Endometrial microvascular endothelial cells (primary cell): ENCODE data around the gene PLA2G10. TPM values are rescaled to one million over a fixed set of nuclear protein-coding genes. Genes with fewer than 3 reads are reported as not detected.
"Not testable (repeated sequence)": the region's sequence is repeated elsewhere in the genome, so short reads cannot be mapped to it uniquely, and the experiment has no call there.

ENCODE experiments used
- in situ Hi-C: cut with HindIII; loops from 2 replicates; pipeline ENCODE4 v1.10.0; 2017; ENCODE audit warnings: low sequenced_read_pairs, low pct_unique_long_range_greater_than_20kb; ENCODE audit errors: inconsistent ontology term
- total RNA-seq: library from RNA; depleted of rRNA; stranded (reverse); fragments of >200 nt; gene quantifications from one replicate; pipeline ENCODE4 v1.2.3, GENCODE V29; 2015; ENCODE audit errors: inconsistent ontology term

PLA2G10 gene
- total RNA-seq, 1 donor from 2014 or later = not detected

- in situ Hi-C loops = no loop called here
These were observed 25.4 kb downstream of the PLA2G10 start for GRCh38 chr16:14668556-14669223.

DNA sequence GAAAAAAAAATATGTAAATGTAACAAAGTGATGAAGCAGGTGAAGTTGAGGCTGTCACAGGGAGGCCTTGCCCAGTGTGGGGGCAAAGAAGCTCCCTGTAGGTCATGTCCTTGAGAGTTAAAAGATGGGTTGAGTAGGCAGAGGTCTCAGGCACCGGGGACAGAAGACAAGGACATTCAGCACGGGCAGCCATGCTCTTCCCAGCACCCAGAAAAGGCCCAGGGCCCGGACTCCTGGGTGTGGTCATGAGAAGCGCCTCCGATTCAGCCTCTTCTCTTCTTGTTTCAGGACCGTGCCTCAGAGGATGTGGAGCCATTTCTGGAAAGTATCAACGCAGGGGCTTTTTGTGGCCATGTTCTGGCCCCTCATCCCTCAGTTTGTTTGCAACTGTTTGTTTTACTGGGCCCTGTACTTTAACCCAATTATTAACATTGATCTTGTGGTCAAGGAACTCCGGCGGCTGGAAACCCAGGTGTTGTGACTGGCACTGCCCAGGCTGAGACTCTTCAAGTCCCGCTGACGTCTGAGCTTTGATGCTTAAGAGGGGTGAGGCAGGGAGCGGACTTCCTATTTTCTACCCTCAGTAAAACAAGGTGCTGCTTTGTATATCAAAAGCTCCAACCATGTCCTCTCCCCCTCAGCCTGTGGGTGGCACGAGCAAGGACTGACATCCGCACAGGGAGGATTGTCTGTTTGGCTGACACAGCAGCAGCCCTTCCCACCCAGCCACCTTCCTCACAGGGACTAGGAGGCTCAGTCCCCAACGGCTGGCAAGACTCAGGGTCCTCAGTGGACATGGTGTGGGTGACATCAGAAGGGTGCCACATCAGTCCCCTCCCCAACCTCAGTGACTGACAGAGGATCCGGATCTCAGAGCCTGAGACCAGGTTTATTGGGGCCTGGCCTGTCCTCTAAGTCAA, 26.5 kb downstream of the PLA2G10 start:
- in situ Hi-C loops = no loop called here

GRCh38 chr16:14658063-14658462, 36.0 kb downstream of the PLA2G10 start:
- in situ Hi-C loops = no loop called here

GRCh38 chr16:14652726-14653125, 41.4 kb downstream of the PLA2G10 start:
- in situ Hi-C loops = no loop called here

- in situ Hi-C loops = no loop called here
These were observed 43.5 kb downstream of the PLA2G10 start for GRCh38 chr16:14650629-14651028.

DNA sequence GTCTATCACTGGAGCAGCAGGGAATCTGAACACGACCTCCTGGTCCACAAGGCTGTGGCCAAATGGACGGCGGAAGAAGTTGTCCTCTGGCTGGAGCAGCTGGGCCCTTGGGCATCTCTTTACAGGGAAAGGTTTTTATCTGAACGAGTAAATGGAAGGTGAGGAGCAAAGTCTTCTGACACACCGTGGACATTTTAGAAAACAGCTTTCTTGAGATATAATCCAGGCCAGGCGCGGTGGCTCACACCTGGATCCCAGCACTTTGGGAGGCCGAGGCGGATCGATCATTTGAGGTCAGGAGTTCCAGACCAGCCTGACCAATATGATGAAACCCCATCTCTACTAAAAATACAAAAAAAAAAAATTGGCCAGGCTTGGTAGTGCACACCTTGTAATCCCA, 44.3 kb downstream of the PLA2G10 start:
- in situ Hi-C loops = no loop called here

DNA sequence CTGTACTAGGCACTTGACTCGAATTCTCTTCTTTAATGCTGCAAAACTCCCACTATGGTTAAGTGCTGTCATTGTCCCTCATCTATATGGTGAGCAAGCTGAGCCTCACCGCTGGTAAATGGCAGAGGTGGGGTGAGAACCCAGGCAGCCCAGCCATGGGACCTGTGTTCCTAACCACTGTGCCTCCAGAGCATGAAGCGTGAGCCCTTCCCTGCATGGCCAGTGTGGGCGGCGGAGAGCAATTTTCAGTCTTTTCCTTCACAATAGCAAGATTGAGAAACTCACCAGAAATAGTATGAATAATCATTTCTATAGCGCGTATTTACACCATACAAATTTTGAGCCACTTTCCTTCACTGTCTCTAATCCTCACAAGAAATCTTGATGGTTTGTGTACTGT, 52.2 kb downstream of the PLA2G10 start:
- in situ Hi-C loops = no loop called here

GRCh38 chr16:14641206-14641605, 52.9 kb downstream of the PLA2G10 start:
- in situ Hi-C loops = no loop called here

- in situ Hi-C loops = no loop called here
These were observed 53.6 kb downstream of the PLA2G10 start for GRCh38 chr16:14640538-14640937.

DNA sequence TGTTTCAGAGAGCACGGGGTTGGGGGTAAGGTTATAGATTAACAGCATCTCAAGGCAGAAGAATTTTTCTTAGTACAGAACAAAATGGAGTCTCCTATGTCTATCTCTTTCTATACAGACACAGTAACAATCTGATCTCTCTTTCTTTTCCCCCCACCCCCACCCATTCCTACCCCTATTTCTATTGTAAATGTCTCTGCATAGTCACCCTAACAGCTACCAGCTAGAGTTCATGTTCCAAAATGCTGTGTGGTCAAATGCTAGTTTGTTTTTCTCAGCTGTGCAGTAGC, 57.2 kb downstream of the PLA2G10 start:
- in situ Hi-C loops = not testable (repeated sequence)

GRCh38 chr16:14636179-14636950, 57.7 kb downstream of the PLA2G10 start:
- in situ Hi-C loops = not testable (repeated sequence)

GRCh38 chr16:14635395-14636165, 58.5 kb downstream of the PLA2G10 start:
- in situ Hi-C loops = no loop called here

DNA sequence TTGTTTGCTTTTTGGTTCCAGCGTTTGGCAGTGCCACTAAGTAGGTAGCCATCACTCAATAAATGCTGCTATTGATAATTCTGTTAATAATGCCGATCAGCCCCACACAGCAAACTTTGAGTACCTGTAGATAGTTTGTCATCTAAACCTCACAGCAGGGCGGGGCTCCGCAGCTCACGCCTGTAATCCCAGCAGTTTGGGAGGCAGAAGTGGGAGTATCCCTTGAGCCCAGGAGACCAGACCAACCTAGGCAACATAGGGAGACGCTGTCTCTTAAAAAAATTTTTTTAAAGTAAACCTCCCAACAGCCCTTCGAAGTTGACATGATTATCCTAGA, 59.8 kb downstream of the PLA2G10 start:
- in situ Hi-C loops = no loop called here

- in situ Hi-C loops = no loop called here
These were observed 61.2 kb downstream of the PLA2G10 start, which contains the start of gene BFAR for GRCh38 chr16:14632693-14633569. TSS of gene BFAR (plus strand) at chr16:14632951. CDS start at chr16:14644347, 11,396 bp downstream.

GRCh38 chr16:14630620-14631330, 63.3 kb downstream of the PLA2G10 start:
- in situ Hi-C loops = not testable (repeated sequence)

GRCh38 chr16:14629919-14630619, 64.0 kb downstream of the PLA2G10 start, which contains the start of gene PARN:
TSS of gene PARN (minus strand) at chr16:14630260. CDS start at chr16:14630125, 135 bp downstream.
- in situ Hi-C loops = no loop called here

- in situ Hi-C loops = no loop called here
These were observed 64.5 kb downstream of the PLA2G10 start for GRCh38 chr16:14629612-14629918.
